Measurements from ENCODE around the gene SP6. TPM values are rescaled to one million over a fixed set of nuclear protein-coding genes. Genes with fewer than 3 reads are reported as not detected.

Gene SP6
- total RNA-seq, 2 experiments from 2014 or later, result 0.07 to 0.14 TPM

DNA sequence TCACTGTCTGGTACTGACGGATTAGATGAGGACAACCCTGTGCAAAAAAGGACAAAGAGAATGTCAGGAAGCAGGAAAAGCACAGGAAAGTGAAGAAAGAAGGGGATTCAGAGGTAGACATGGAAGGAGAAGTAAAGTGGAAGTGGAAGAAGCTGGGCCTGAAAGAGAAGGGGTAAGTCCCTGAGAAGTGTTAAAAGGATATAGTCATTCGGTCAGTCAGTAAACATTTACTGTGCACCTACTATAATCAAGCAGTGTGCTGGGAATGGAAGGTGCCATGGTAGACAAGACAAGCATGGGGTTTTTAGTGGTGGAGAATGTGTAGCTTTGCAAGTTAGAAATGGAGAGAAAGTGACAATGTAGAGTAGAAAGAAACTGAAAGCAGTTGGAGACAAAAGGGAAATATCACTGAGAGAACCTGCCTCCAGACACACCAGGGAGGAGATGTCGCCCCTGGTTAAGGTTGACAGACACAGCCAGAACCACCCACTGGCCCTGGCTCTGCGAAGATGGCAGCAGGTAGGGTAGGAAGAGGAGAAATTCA, 40.7 kb upstream of the SP6 start:
- ChIA-PET POLR2A (interaction anchor here (0.7 kb wide), 1 partner anchor 62 kb away, joined by 4 read pairs; no protein-coding TSS in a partner anchor), CTCF (interaction anchor here (0.6 to 17.0 kb wide), 12 partner anchors 12 to 79 kb away, joined by 3 to 414 read pairs (median 4); partner anchors contain the start of genes CDK5RAP3, SCRN2 and SP6)
- Mint-ChIP-seq H3K4me1 (peaks cover 15% of the 10 kb centered on the region), H3K9me3 (ENCODE audit: low read depth) (no peaks in the 10 kb centered on the region), H3K36me3 (ENCODE audit: low read depth) (peaks cover 4% of the 10 kb centered on the region), H3K27ac (peak overlapping the region; percentile 16), H3K27me3 (no peaks in the 10 kb centered on the region), H3K4me3 (no peak overlapping the region)
- DNase-seq (no peak), ATAC-seq (no peak)
- intact Hi-C loops (cut with DNase I, micrococcal nuclease), result no loop called here

DNA sequence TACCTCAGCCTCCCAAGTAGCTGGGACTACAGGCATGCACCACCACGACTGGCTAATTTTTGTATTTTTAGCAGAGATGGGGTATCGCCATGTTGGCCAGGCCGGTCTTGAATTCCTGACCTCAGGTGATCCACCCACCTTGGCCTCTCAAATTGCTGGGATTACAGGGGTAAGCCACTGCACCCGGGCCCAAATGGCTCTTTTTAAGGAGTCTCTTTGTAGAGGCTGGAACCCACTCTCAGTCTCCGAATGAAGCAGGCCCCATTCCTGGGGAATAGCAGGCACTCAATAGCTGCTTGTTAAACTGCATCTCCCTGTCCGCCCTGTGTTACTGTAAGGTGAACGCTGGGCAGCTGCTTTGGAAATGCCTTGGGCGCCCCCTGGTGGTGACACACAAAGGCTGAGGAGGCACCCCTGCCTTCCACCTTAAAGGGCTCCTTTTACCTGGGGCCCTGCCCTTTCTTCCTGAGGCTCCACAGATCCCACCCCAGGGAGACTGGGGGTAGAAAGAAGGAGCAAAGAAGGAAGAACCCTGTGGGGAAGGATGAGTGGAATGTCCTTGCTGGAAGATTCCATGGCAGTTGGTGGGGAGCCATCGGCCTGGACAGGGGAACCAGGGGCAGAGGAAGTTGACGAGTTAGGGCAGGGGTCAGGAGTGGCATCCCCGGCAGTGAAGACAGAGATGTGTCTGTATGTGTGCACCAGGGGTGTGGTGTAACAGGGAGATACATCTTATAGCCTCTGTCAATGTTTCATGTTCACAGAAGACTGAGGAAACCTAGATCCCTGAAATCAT, 39.0 kb upstream of the SP6 start:
- ATAC-seq (peak; percentile 99), DNase-seq (peak; percentile 96)
- Mint-ChIP-seq H3K36me3 (ENCODE audit: low read depth) (peaks cover 2% of the 10 kb centered on the region), H3K4me1 (peaks cover 23% of the 10 kb centered on the region), H3K4me3 (no peak overlapping the region), H3K9me3 (ENCODE audit: low read depth) (no peaks in the 10 kb centered on the region), H3K27ac (no peak overlapping the region), H3K27me3 (no peaks in the 10 kb centered on the region)
- CTCF ChIA-PET, result interaction anchor here (0.5 to 17.0 kb wide), 25 partner anchors 8 to 779 kb away, joined by 3 to 414 read pairs (median 3); partner anchors contain the start of genes CDK5RAP3, LRRC46, MRPL10 and PNPO
- intact Hi-C loops (cut with DNase I, micrococcal nuclease), result loop anchor here (1.0 kb wide), 2 partner anchors 43 to 49 kb away; partner anchors contain the start of gene SCRN2 (in 2 of the 2)
- POLR2A ChIA-PET, result interaction anchor here (0.7 kb wide), 1 partner anchor 50 kb away, joined by 3 read pairs; no protein-coding TSS in a partner anchor

DNA sequence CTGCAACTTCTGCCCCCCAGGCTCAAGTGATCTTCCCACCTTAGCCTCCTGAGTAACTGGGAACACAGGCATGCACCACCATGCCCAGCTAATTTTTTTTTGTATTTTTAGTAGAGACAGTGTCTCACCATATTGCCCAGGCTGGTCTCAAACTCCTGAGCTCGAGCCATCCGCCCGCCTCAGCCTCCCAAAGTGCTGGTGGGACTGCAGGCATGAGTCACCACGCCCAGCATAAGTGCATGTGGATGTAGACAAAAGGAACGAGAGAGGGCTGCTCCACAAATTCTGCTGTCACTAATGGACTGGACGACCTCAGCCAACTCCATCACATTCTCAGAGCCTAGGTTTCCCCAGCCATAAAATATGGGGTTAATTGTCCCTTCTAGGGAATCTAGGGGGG, 37.3 kb upstream of the SP6 start:
- no peak overlapping the region for H3K4me3 Mint-ChIP-seq
- no peaks in the 10 kb centered on the region for H3K9me3 Mint-ChIP-seq (ENCODE audit: low read depth)
- no peaks in the 10 kb centered on the region for H3K36me3 Mint-ChIP-seq (ENCODE audit: low read depth)
- intact Hi-C loops (cut with DNase I, micrococcal nuclease), result no loop called here
- peaks cover 27% of the 10 kb centered on the region for H3K4me1 Mint-ChIP-seq
- CTCF ChIA-PET, result interaction anchor here (0.9 to 17.0 kb wide), 2 partner anchors 9 to 40 kb away, joined by 5 to 414 read pairs; partner anchors contain the start of genes SCRN2 and SP6
- no peak overlapping the region for H3K27ac Mint-ChIP-seq
- H3K27me3 Mint-ChIP-seq, result no peaks in the 10 kb centered on the region
- POLR2A ChIA-PET, result no interaction called here
- ATAC-seq (no peak), DNase-seq (no peak)

DNA sequence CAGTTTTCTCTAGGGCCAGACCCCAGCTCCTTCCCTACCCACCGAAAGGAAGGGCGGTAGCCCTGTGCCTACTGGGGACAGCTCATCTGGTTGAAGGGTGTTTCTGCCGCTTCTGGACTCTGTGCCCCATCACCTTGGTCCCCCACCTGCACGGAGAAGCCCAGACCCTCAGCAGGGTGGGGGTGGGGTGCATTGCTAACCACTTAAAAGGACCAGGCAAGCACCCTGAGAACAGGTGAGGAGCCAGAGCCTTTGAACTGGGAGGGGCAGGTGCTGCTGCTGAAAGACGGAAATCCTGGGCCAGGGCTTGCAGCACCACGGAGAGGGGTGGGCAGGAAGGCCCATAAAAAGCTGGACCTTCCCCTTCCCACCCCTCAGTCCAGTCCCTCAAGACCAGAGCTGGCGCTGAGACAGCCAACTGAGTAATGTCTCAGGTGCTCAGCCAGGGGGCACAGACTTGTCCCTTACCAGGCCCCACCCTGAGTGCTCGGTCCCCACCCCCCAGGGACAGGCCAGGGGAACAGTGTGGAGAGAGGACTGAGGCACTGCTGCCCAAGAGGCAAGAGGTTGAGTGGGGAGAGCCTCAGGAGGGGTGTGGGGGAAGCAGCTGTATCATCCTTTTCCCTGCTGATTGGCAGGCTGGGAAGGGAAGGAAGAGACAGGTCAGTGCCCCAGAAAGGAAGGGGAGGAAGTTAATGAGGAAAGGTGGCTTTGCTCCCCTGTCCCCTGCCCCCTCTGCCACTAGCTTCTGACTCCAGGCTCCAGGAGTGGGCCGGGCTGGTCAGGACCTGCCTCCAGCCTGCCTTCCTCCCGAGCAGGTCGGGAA, 34.2 kb upstream of the SP6 start:
- ATAC-seq (no peak), DNase-seq (no peak)
- CTCF ChIA-PET, result interaction anchor here (0.5 to 17.0 kb wide), 6 partner anchors 9 to 271 kb away, joined by 3 to 414 read pairs (median 3); partner anchors contain the start of genes SCRN2 and SP6
- no peak overlapping the region for H3K27ac Mint-ChIP-seq
- H3K27me3 Mint-ChIP-seq, result no peaks in the 10 kb centered on the region
- POLR2A ChIA-PET, result interaction anchor here (0.6 to 2.0 kb wide), 3 partner anchors 10 to 61 kb away, joined by 4 to 7 read pairs (median 5); partner anchors contain the start of gene SP6
- H3K36me3 Mint-ChIP-seq (ENCODE audit: low read depth), result no peaks in the 10 kb centered on the region
- intact Hi-C loops (cut with DNase I, micrococcal nuclease), result no loop called here
- no peak overlapping the region for H3K4me3 Mint-ChIP-seq
- H3K4me1 Mint-ChIP-seq, result peaks cover 32% of the 10 kb centered on the region
- no peaks in the 10 kb centered on the region for H3K9me3 Mint-ChIP-seq (ENCODE audit: low read depth)

DNA sequence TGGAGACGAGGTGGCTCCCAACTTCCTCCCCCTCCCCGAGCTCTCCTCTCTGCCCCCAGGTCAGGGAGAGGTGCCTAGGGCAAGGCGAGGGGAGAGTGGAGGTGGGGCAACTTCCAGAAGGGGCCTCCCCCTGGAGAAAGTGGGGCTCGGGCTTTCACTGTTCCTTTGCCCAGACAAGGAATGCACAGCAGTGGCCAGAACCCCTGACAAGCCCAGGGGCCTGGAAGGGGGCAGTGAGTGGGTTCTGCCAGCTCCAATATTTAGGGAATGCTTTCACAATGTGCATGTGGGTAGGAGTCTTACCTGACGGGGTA, 33.4 kb upstream of the SP6 start:
- Mint-ChIP-seq H3K9me3 (ENCODE audit: low read depth) (no peaks in the 10 kb centered on the region), H3K4me3 (no peak overlapping the region), H3K27me3 (no peaks in the 10 kb centered on the region), H3K36me3 (ENCODE audit: low read depth) (no peaks in the 10 kb centered on the region), H3K4me1 (peaks cover 32% of the 10 kb centered on the region), H3K27ac (no peak overlapping the region)
- DNase-seq, result no peak
- intact Hi-C loops (cut with DNase I, micrococcal nuclease), result no loop called here
- CTCF ChIA-PET, result interaction anchor here (0.7 to 17.0 kb wide), 4 partner anchors 8 to 64 kb away, joined by 3 to 414 read pairs (median 5); partner anchors contain the start of genes SCRN2 and SP6
- POLR2A ChIA-PET, result interaction anchor here (0.6 to 2.0 kb wide), 4 partner anchors 11 to 88 kb away, joined by 3 to 7 read pairs (median 4); partner anchors contain the start of gene SP6
- no peak for ATAC-seq

DNA sequence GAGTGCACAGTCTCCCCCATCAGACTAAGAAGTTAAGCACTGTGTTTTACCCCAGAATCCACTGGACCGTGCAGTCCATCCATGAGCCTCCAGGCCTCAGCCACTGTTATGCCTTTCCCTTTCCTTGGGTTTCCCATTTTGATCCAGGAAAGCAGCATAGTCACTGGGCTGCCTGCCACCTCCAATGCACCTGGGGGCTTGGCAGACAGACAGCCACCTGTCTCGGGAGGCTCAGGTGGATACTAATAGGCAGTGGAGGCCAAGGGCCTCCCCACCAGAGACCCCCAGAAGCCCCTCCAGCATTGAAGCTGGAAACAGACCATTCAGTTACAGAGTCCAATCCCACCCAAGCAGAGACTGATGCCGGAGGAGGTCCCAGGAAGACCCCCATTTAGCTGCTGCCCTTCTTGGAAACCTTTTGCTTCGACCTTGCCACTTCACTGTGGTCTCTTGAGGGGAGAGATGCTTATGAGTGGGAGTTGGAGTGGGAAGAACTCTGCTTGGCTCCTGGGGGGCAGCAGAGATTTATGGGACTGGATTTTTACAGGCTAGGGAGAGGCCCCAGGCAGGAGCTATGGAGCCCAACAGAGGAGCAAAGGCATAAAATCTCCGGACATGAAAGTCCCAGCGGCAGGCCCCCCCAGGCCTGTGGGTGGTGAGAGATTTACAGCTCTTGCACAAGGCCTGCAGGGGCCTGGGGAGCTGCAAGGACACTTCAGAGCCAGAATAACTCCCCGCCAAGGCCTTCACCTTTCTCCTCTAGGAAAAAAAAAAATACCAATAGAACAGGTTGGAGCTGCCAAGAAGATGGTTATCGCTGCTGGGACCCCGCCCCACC, 32.8 kb upstream of the SP6 start:
- H3K4me3 Mint-ChIP-seq, result no peak overlapping the region
- DNase-seq (no peak), ATAC-seq (no peak)
- no peaks in the 10 kb centered on the region for H3K9me3 Mint-ChIP-seq (ENCODE audit: low read depth)
- no peaks in the 10 kb centered on the region for H3K36me3 Mint-ChIP-seq (ENCODE audit: low read depth)
- no peak overlapping the region for H3K27ac Mint-ChIP-seq
- H3K27me3 Mint-ChIP-seq, result peaks cover 4% of the 10 kb centered on the region
- ChIA-PET POLR2A (interaction anchor here (0.6 to 2.0 kb wide), 4 partner anchors 11 to 89 kb away, joined by 3 to 7 read pairs (median 4); partner anchors contain the start of gene SP6), CTCF (interaction anchor here (1.5 to 17.0 kb wide), 3 partner anchors 21 to 65 kb away, joined by 3 to 414 read pairs (median 7); partner anchors contain the start of genes SCRN2 and SP6)
- H3K4me1 Mint-ChIP-seq, result peaks cover 37% of the 10 kb centered on the region
- intact Hi-C loops (cut with DNase I, micrococcal nuclease), result no loop called here

DNA sequence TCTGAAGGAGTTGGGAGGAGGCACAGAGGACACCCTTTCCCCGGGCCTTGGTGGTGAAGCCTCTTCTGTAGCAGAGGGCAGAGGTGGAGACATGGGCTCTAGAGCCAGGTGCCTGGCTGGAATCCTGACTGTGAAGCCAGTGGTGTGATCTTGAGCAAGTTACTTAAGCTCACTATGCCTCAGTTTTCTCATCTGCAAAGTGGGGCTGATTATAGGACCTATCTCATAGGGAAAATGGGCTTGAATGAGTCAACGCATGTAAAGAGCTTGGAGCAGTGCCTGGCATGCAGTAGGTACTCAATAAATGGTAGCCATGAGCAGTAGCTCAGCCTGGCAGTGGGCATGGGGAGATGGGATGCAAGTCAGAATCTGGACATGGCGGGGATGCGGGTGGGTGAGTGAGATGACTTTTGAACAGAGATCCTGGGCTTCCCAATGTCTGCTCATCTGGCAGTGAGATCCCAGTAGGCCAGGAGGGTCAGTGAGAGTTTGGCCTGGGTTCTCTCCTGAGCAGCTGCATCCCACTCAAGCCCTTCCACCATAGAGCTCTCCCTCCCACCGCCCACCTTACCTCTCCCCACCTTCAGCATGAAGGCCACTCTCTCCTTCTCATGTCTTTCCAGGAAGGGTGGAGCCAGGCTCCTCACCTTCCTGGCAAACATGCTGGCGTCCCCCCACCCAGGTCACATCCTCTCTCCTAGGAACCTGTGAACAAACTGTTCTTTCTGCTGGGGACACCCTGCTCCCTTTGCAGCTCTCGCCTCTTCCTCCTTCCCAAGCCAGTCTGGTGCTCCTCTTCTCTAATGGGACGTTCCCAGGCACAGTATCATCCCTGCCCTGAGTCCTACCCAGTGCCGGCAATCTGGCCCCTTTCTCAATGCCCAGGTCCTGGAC, 32.0 kb upstream of the SP6 start:
- Mint-ChIP-seq H3K27ac (no peak overlapping the region), H3K36me3 (ENCODE audit: low read depth) (no peaks in the 10 kb centered on the region), H3K9me3 (ENCODE audit: low read depth) (no peaks in the 10 kb centered on the region), H3K4me1 (peaks cover 37% of the 10 kb centered on the region), H3K4me3 (no peak overlapping the region), H3K27me3 (peaks cover 7% of the 10 kb centered on the region)
- POLR2A ChIA-PET, result interaction anchor here (0.7 kb wide), 1 partner anchor 1048 kb away, joined by 3 read pairs; no protein-coding TSS in a partner anchor
- CTCF ChIA-PET, result interaction anchor here (0.7 to 17.0 kb wide), 2 partner anchors 35 to 79 kb away, joined by 3 to 414 read pairs; partner anchors contain the start of genes SCRN2 and SP6
- DNase-seq (no peak), ATAC-seq (no peak)
- intact Hi-C loops (cut with DNase I, micrococcal nuclease), result no loop called here

DNA sequence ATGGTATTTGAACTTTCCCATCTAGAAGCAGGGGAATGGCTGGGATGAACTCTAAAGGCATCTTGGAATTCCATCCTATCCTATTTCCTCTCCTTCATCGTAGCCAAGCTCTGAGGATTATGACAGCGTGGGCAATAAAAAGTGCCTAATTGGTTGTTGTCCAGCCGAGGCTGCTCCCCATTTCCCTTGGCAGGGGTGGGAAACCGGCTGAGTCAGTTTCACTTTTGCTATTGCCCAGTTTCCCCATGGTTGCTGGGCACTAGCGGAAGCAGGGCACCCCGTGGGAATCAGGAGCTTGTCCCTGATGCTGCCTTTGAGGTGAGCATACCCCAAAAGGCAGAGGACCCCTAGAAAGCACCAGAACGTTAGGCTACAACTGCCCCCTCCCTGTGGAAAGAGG, 31.3 kb upstream of the SP6 start:
- H3K4me3 Mint-ChIP-seq, result no peak overlapping the region
- no peaks in the 10 kb centered on the region for H3K9me3 Mint-ChIP-seq (ENCODE audit: low read depth)
- DNase-seq, result no peak
- peaks cover 7% of the 10 kb centered on the region for H3K27me3 Mint-ChIP-seq
- ChIA-PET POLR2A (no interaction called here), CTCF (interaction anchor here (0.6 to 17.0 kb wide), 2 partner anchors 34 to 275 kb away, joined by 3 to 414 read pairs; partner anchors contain the start of genes SCRN2 and SP6)
- intact Hi-C loops (cut with DNase I, micrococcal nuclease), result no loop called here
- no peak overlapping the region for H3K27ac Mint-ChIP-seq
- ATAC-seq, result no peak
- peaks cover 37% of the 10 kb centered on the region for H3K4me1 Mint-ChIP-seq
- H3K36me3 Mint-ChIP-seq (ENCODE audit: low read depth), result no peaks in the 10 kb centered on the region

DNA sequence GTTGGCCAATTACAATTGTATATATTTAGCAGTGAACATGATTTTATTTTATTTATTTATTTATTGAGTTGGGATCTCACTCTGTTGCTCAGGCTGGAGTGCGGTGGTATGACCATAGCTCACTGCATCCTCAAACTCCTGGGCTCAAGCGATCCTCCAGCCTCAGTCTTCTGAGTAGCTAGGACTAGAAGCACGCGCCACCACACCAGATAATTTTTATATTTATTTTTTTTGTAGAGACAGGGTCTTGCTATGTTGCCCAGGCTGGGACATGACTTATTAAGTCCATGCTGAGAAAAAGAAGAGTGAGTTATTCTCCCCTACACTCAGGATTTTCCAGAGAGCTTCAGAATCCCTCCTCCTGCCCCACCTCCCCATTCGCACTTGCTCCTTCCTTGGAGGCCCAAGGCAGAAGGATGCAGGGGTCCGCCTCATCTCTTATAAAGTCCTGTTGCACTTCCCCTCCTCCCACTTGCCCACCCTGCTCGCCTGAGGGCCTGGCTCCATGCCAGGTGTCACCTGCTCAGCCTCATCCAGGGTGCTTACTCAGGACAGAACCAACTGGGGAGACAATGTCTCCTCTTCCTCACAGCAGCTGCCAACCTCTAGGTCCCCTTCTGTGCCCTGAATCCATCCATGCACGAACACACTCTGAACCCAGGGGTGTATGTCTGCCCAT, 29.0 kb upstream of the SP6 start:
- Mint-ChIP-seq H3K9me3 (ENCODE audit: low read depth) (no peaks in the 10 kb centered on the region), H3K27me3 (peaks cover 8% of the 10 kb centered on the region), H3K36me3 (ENCODE audit: low read depth) (no peaks in the 10 kb centered on the region), H3K27ac (no peak overlapping the region), H3K4me3 (no peak overlapping the region), H3K4me1 (peaks cover 28% of the 10 kb centered on the region)
- CTCF ChIA-PET, result interaction anchor here (0.6 to 17.0 kb wide), 6 partner anchors 9 to 138 kb away, joined by 3 to 414 read pairs (median 4); partner anchors contain the start of genes SCRN2 and SP6
- DNase-seq (no peak), ATAC-seq (no peak)
- POLR2A ChIA-PET, result interaction anchor here (0.5 kb wide), 1 partner anchor 1671 kb away, joined by 6 read pairs; no protein-coding TSS in a partner anchor
- intact Hi-C loops (cut with DNase I, micrococcal nuclease), result no loop called here

Data from activated CD4-positive, alpha-beta T cell treated with anti-CD3 and anti-CD28 coated beads for 36 hours (primary cell).